ENCODE results near the gene FCHSD2.

FCHSD2 gene

DNA sequence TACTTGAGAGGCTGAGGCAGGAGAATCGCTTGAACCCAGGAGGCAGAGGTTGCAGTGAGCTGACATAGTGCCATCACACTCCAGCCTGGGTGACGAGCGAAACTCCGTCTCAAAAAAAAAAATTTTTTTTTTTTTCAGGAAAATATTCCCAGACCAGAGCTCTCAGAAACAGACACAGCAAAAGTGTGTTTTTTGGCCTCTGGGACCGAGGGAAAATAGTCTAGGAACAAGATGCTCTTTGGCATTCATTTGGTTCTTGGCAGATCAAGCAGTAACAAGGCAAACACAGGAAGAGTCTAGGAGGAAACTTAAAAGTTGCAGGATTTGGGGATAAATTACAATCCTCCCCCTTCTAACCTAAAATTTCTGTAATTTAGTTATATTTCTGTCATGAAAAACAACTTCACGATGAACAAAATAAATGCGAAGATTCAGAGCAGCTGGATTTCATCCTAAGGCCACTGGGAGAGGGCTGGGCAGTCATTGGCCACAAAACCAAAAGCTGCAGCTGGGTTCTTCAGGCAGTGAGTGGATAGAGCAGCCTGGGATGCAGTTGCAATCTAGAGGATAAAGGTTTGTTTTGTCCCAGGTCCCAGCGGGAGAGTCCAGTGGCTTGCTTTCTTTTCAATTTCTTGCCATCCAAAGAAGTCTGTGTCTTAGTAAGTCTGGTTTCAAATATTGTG is 308.2 kb downstream of the FCHSD2 start:
- no peak for DNase-seq (ENCODE audit: low spot score)

GRCh38 chr11:72833083-72833733 is 308.9 kb downstream of the FCHSD2 start:
- DNase-seq (ENCODE audit: low spot score), result no peak

- no peak for DNase-seq (ENCODE audit: low spot score)
Measured at GRCh38 chr11:72832301-72833082, 309.6 kb downstream of the FCHSD2 start.

DNA sequence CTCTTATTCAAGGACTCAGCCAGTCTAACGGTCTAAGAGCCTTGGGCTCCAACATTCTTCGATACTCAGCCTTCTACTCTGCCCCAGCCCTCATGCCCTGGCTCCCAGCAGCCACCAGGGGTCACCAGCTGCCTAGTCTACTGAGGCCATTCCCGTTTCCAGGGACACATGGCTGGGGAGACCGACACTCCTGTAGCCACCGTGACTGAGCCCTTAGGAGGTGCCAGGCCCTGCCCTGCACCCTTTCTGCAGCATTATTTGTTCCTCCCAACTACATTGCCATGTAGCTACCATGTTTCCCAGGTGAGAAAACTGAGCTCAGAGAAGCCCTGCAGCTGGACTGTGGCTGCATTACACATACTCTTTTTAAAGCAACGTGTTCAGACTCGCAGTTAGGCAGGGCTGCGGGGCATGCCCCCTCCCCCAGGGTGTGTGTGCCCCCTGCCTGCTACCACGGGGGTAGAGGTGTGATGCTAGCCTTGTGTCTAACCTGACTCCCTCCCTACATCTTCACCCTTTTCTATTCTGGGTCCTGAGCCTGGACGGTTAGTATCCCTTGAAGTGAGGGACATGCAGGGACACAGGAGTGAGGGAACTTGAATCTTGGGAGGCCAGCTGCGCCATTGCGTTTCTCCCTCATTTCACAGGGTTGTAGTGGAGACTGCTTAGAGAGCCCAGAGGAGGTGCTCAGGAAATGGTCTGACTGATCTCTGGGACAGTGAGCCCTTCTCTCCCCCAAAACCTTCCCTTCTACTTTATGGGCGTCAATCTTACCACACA is 310.4 kb downstream of the FCHSD2 start:
- DNase-seq (ENCODE audit: low spot score), result peak; percentile 44

DNA sequence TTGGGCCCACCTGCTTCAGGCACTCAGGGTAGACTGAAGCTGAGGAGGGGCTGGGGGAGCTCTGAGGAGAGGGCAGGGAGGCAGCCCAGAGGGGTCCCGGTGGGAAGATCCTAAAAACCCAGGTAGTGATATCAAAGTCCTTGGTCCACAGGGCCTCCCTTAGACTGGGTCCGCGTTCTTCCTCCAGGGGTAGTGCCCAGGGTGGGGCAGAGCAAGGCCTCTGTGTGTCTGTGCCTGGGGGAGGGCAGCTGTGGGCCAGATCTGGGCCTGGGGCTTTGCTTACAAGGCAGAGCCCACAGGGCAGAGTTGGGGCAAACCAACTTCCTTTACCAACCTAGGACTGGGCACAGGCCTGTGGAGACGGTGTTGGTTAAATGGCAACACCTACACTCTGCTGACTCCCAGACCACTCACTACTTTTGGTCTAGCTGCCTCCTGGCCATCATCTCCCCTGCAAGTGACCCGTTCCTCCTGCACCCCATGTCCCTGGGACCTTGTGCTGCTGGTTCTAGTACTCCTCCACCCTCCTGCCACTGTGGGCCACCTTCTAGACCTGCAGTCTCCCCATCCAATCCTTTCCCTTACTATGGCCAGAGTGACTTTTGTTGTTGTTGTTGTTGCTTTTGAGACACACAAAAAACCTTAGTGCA is 312.1 kb downstream of the FCHSD2 start:
- no peak for DNase-seq (ENCODE audit: low spot score)

- no peak for DNase-seq (ENCODE audit: low spot score)
Measured at GRCh38 chr11:72829178-72829577, 312.9 kb downstream of the FCHSD2 start.

GRCh38 chr11:72828692-72829101 is 313.4 kb downstream of the FCHSD2 start:
- DNase-seq (ENCODE audit: low spot score), result no peak

DNA sequence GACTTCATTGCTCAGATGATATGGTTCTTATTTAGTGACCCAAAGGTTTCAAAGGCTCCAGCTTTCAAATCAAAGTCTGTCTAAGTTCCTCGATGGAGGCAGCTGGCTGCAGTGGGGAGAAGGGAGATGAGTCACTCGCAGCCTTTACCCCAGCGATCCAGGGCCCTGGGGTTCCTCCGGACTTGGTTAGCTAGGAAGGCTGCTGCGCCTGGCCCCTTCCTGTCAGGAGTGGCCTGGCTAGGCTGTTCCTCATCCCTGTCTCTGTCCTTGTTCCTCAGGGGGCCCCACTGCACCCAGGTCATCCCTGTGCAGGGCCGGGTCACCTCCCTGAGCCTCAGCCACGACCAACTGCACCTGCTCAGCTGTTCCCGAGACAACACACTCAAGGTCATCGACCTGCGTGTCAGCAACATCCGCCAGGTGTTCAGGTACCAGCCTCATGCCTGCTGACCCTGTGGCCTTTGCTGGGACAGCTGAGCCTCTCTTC is 314.0 kb downstream of the FCHSD2 start:
- DNase-seq (ENCODE audit: low spot score), result no peak

DNA sequence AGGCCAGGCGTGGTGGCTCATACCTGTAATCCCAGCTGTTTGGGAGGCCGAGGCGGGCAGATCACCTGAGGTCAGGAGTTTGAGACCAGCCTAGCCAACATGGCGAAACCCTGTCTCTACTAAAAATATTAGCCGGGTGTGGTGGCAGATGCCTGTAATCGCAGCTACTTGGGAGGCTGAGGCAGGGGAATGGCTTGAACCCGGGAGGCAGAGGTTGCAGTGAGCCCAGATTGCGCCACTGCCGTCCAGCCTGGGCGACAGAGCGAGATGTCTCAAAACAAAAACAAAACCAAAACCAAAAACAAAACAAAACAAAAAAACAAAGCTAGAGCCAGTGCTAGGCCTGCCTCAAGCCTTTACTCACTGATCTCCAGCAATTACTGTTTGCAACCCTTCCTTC is 314.5 kb downstream of the FCHSD2 start:
- peak; percentile 10 for DNase-seq (ENCODE audit: low spot score)

DNA sequence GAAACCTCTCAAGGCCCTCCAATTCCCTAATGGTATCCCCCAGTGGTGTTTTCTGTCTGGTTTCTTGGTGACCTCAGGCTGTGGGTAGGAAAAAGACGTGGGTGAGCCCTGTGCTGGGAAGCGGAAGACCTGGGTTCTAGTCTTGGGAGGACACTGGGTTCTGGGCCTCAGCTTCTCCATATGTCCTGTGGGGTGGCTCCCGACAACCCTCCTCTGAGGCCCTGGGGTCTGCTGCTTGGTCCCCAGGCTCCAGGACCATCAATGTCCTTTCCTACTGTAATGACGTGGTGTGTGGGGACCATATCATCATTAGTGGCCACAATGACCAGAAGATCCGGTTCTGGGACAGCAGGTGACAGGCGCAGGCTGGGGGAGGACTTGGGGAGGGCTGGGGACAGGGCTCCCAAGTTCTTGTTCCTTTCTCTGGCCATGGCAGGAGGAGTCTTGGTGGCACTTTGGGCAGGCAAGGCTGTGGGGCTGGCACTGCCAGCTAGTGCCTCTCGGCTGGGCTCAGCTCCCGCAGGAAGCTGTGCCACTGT is 315.1 kb downstream of the FCHSD2 start:
- no peak for DNase-seq (ENCODE audit: low spot score)

DNA sequence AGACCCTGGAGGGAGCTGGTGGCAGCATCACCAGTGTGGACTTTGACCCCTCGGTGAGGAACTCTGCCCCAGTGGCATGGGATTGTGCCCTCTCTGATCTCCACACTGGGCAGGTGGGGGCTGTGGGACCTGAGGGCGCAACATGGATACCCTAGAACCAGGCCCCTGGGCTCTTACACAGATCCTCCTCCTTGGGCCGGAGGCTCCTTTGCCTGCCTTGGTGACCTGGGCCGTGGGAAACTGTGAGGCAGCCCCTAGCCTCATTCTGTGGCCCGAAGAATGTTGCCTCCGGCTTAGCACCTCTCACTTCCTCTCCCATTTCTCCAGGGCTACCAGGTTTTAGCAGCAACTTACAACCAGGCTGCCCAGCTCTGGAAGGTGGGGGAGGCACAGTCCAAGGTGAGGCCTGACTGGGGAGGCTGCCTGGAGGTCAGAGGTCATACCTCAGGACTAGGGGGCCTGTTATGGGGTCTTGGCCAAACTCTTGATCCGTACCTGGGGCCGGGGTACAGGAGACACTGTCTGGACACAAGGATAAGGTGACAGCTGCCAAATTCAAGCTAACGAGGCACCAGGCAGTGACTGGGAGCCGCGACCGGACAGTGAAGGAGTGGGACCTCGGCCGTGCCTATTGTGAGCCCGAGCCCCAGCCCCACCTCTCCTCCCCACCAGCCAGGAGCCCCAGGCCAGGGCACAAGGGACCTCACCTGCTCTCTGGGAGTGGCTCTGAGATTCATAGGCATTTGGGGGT is 315.8 kb downstream of the FCHSD2 start:
- DNase-seq (ENCODE audit: low spot score), result no peak

- no peak for DNase-seq (ENCODE audit: low spot score)
Measured at GRCh38 chr11:72825661-72826060, 316.5 kb downstream of the FCHSD2 start.

DNA sequence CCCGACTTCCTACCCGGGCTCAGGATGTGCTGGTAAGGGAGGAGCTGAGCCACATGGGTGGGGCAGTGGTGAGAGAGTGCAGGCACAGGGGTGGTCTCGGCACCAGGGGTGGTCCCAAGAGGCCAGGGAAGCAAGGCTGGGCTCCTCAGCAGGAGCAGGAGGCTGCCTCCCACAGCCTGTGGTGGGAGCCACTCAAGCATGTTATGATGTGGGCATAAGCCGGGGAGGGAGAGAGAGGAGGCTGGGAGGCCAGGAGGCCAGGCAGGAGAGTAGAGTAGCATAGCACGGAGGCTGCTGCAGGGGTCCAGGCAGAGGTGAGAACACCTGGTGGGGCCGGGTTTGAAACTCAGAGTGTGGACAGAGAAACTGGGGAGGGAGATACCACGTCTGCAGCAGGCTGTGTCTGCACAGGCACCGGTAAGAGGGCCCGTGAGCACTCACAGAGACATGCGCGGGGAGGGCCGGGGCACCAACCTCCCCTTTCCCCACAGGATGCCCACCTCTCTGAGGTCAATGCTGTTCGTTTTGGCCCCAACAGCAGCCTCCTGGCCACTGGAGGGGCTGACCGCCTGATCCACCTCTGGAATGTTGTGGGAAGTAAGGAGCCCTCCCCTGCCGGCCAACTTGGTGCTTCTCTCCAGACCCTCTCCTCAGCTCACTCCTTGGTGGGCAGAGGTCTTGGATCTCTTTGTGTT is 317.2 kb downstream of the FCHSD2 start:
- no peak for DNase-seq (ENCODE audit: low spot score)

GRCh38 chr11:72824020-72824419 is 318.1 kb downstream of the FCHSD2 start:
- no peak for DNase-seq (ENCODE audit: low spot score)

DNA sequence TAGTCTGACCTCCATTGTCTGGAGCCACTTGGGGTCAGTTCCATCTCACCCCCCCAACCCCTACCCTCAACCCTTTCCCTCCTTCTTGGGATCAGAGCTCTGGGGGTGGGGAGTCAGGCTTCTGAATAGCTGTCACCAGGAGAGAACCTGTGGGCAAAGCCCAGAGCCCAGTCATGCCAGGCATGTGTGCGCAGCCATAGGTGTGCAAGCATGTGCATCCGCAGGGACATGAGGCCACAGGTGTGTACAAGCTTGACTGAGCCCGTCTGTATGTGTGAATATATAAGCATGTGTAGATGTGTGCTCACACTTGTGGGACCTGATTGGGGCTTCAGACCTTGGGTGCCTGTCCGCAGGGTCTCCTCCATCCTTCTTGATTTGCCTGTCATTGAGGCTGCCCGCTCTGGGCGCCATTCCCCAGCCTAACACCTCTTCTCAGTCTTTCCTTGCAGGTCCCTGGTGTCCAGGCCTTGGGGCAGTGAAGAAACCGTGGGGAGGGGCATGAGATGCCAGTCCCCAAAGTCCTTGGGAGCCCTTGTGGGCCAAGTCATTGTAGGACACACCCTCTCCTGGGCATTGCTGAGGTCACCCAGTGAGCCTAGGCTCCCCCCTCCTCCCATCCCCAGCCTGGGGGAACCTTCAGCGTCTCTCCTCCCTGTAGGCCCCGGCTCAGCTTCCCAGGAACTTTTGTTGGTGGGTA is 318.9 kb downstream of the FCHSD2 start:
- no peak for DNase-seq (ENCODE audit: low spot score)

GRCh38 chr11:72821920-72822799 is 320.0 kb downstream of the FCHSD2 start:
- DNase-seq (ENCODE audit: low spot score), result peak; percentile 94

DNA sequence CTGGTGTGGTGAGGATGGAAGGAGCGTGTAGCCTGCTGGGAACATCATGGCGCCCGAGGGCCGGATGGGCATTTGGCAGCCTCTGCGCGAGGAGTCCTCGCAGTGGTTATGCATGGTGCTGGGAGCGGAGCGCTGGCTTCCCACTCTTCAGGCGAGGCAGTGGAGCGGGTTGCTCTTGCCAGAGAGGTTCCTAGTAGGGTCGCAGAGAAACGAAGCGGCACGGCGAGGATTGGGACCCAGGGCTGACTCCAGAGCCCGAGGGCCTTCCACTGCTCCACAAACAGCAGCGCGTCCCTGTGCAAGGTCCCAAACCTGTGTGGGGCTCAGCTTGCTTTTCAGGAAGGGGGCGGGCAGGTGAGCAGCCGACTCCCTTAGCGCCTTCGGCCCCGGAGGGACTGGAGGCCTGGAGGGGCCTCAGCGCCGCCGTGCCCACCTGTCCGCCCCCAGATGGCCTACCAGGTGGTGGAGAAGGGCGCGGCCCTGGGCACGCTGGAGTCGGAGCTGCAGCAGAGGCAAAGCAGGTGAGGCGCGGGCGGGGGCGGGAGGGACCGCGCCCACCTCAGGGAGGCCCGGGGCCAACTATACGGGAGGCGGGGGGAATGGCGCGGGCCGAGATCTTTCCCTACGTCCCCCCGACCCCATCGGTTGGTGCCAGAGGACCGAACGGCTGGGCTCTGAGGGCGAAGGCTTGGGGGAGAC is 320.7 kb downstream of the FCHSD2 start:
- DNase-seq (ENCODE audit: low spot score), result no peak
